LNCAP (cell line): Measurements from ENCODE around the gene ARHGAP31.

Source experiments
- TF ChIP-seq, protein P1 (sequence below): fragments of 450-650 bp; IDR thresholded peaks from 2 replicates; pipeline ENCODE4 v1.5.1; 2017; ENCODE audit warnings: mild to moderate bottlenecking

Gene ARHGAP31

GRCh38 chr3:119434703-119435102 is 140.5 kb downstream of the ARHGAP31 start:
- TF ChIP-seq, protein P1, sequence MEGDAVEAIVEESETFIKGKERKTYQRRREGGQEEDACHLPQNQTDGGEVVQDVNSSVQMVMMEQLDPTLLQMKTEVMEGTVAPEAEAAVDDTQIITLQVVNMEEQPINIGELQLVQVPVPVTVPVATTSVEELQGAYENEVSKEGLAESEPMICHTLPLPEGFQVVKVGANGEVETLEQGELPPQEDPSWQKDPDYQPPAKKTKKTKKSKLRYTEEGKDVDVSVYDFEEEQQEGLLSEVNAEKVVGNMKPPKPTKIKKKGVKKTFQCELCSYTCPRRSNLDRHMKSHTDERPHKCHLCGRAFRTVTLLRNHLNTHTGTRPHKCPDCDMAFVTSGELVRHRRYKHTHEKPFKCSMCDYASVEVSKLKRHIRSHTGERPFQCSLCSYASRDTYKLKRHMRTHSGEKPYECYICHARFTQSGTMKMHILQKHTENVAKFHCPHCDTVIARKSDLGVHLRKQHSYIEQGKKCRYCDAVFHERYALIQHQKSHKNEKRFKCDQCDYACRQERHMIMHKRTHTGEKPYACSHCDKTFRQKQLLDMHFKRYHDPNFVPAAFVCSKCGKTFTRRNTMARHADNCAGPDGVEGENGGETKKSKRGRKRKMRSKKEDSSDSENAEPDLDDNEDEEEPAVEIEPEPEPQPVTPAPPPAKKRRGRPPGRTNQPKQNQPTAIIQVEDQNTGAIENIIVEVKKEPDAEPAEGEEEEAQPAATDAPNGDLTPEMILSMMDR: no peak

GRCh38 chr3:119436977-119437376 is 142.8 kb downstream of the ARHGAP31 start:
- TF ChIP-seq, protein P1: no peak

GRCh38 chr3:119437691-119438258 is 143.6 kb downstream of the ARHGAP31 start:
- TF ChIP-seq, protein P1: no peak

DNA sequence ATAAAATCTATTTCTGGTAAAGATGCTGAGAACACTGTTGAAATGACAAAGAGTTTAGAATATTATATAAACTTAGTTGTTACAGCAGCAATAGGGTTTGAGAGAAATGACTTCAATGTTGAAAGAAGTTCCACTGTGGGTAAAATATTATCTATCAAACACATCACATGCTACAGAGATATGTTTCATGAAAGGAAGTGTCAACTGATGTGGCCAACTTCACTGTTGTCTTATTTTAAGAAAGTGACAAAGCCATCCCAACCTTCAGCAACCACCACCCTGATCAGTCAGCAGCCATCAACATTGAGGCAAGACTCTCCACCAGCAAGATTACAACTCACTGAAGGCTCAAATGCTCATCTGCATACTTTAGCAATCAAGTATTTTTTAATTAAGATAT is 149.0 kb downstream of the ARHGAP31 start:
- TF ChIP-seq, protein P1: no peak

- TF ChIP-seq, protein P1: no peak
These were observed 150.4 kb downstream of the ARHGAP31 start for GRCh38 chr3:119444590-119444989.

GRCh38 chr3:119453822-119454221 is 159.6 kb downstream of the ARHGAP31 start:
- TF ChIP-seq, protein P1: no peak

- TF ChIP-seq, protein P1: no peak
These were observed 162.3 kb downstream of the ARHGAP31 start for GRCh38 chr3:119456469-119456868.

GRCh38 chr3:119457246-119457645 is 163.1 kb downstream of the ARHGAP31 start:
- TF ChIP-seq, protein P1: no peak
